HG03064 (cell line): Measurements from ENCODE around the gene GPN1.
"Not testable (repeated sequence)": the region's sequence is repeated elsewhere in the genome, so short reads cannot be mapped to it uniquely, and the experiment has no call there.

Source experiments
- ATAC-seq: cut with Tn5 transposase; IDR thresholded peaks from one replicate; pipeline ENCODE4 v1.9.1; 2021; ENCODE audit warnings: low read depth; ENCODE audit not compliant: unreplicated experiment

The GPN1 gene

DNA sequence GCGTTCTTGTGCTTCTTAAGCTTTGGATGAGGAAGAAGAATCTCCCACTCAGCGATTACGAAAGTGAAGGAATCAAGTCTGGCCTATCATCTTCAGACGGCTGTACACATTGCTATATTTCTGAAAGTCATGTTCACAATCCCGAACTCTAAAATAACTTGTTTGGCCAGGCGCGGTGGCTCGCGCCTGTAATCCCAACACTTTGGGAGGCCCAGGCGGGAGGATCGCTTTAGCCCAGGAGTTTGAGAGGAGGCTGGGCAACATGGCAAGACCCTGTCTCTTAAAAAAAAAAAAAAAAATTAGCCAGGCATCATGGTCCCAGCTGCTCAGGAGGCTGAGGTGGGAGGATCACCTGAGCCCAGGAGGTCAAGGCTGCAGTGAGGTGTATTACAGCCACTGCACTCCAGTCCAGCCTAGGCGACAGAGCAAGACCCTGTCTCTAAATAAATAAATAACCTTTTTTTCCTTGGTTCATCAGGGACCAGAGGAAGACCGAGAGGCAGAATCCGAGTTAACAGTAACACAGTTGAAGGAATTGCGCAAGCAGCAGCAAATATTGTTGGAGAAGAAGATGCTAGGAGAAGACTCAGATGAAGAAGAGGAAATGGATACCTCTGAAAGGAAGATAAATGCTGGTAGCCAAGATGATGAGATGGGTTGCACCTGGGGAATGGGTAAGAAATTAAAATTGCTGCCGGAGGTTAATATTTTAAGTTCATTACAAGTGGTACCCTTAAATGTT lies 35.9 kb downstream of the GPN1 start:
- ATAC-seq = no peak

DNA sequence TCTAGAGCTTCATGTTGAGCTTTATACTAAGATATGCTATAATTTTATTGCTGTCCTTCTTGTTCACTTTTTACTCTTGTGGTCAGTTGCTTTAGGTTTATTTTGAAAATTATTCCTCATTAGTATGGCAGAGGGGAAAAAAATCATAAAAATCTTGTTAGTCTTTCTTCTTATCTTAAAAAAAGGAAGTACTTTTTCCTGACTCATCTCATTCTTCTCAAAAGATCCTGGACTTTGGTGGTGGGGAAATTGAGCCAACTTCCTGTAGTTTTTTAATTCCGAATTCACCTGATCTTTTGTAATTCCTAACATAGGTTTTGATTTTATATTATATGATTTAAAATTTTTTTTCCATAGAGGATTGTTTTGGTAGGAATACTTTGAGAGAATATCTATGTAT lies 38.6 kb downstream of the GPN1 start:
- no peak for ATAC-seq

DNA sequence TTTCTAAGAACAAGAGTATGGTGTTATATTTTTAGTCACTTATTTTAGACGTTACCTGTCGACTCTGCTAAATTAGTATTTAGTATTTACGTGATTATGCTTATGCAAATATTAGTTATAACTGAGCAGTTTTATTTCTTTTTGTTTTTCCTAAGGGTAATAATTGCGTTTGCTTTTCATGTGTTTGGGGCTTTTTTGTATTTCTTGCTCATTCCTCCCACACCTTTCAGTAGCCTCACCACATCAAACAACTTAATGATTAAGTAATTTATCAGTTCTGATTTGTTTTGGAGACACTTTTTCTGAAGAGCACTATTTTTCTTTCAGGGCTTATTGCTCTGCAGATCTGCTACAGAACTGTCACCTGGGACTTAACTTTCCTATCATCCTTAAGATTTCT lies 42.4 kb downstream of the GPN1 start:
- no peak for ATAC-seq

DNA sequence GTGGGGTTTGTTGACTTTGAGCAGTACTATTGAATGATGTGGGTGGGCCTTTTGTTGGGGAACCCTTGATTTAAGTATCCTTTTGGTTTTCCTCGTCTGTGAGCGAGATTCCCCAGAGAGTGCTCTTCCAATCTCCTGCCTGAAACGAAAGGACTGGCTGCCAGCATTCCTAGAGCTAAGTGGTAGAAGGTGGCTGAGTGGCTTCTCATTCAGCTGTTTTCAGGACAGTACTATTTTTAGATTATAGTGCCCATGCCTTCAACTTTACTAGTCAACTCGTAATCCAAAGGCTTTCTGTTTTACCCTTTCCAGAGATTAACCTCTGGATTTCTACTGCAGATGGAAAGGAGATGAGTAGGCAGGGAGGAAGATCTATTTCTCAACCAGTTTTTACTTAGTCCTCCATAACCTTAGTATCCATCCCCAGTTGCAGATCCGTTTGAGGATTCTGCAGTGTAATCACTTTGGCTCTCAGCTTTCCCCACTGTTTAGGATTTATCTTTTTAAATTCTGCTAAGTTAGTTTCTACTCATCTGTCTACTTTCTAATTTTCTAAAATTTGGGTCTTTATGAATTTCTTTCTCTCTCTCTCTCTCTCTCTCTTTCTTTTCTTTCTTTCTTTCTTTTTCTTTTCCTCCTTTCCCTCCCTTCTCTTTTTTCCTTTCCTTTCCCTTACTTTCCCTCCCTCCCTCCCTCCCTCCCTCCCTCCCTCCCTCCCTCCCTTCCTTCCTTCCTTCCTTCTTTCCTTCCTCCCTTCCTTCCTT lies 44.1 kb downstream of the GPN1 start:
- ATAC-seq = no peak

DNA sequence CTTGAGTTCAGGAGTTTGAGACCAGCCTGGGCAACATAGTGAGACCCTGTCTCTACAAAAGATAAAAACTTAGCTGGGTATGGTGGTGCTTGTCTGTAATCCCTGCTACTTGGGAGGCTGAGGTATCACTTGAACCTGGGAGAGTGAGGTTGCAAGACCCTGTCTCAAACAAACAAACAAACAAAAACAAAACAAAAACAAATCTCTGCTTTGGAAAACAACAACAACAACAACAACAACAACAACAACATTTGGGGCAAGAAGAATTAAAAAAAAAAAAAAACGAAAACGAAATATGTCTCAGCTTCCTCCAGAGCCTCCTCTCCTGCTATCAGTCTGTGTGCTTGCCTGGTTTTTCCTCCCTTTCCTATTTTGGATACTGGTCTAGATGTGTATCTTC lies 51.7 kb downstream of the GPN1 start:
- no peak for ATAC-seq

DNA sequence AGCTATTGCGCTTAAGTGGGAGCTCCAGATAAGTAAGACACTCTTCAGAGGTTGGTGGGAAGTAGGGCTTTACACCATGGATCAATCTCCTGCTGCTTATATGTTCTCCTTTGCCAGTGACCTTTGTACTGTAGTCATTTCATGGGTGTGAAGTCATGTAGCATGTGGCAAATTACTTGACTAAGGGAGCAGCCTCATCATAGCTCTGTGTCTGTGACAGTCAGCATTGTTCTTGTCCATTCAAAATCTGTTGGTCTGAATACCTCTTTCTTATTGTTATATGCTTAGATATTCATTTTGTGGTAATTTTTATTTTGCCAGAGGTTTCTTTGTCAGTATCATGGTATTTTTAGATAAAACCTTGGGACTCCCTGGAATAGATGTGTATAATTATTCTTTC lies 53.0 kb downstream of the GPN1 start:
- ATAC-seq = no peak

DNA sequence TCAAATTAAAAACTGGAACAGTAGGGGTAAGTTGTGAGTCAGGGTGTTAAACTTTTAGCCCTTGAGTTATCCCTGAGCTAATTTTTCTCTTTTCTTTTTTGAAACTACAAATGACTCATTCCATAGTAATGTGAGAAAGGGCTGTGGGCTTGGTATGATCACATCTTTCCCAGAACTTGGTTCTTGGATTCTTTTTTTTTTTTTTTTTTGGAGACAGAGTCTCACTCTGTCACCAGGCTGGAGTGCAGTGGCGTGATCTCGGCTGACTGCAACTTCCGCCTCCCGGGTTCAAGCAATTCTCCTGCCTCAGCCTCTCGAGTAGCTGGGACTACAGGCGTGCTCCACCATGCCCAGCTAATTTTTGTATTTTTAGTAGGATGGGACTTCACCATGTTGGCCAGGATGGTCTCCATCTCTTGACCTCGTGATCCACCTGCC lies 53.5 kb downstream of the GPN1 start:
- not testable (repeated sequence) for ATAC-seq

DNA sequence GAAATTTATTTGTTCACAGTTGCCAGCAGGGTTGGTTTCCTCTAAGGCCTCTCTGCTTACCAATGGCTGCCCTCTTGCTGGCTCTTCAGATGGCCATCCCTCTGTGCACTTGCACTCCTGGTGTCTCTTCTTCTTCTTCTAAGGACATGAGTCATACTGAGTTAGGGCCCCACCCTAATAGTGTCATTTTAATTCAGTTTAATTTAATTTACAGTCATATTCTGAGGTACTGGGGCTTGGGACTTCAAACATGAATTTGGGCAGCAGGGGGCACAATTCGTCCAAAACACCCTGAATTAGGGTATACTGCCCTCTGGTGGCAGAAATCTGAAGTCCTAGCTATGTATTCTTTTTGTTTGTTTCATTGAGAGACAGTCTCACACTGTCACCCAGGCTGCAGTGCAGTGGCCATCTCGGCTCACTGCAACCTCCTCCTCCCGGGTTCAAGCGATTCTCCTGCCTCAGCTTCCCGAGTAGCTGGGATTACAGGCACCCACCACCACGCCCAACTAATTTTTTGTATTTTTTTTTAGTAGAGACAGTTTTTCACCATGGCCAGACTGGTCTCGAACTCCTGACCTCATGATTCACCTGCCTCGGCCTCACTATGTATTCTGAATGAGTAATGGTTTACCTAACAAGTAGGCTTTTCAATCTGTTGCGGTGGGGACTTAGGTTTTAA lies 54.7 kb downstream of the GPN1 start:
- no peak for ATAC-seq

DNA sequence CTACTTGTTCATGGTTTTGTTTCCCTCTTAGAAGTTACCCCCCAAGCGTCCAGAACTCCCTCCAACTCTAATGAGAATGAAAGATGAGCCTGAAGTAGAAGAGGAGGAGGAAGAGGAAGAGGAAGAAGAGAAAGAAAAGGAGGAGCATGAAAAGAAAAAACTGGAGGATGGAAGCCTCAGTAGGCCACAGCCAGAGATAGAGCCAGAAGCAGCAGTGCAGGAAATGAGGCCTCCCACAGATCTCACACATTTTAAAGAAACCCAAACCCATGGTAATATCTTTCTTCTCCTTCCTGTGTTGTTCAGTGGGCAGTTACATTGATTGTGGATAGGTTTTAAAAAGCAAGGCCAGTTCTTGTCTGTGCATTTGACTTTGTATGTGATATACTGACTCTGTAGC lies 56.2 kb downstream of the GPN1 start:
- ATAC-seq = not testable (repeated sequence)

DNA sequence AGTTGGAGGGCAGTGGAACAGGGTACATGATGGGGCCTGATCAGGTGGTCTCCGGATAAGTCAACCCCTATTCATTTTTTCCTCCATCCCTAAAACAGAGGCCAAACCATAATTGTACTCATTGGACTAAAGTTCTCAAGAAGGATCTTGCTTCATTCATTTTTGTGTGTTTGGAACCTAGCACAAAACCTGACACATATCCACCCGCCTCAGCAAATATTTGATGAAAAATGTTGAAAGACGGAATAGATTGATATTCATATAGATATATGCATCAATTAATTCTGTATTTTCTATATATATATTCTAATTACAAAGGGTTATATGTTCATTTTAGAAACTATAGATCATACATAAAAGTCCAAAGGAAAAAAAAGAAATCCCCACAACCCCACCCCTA lies 56.7 kb downstream of the GPN1 start:
- ATAC-seq = no peak

DNA sequence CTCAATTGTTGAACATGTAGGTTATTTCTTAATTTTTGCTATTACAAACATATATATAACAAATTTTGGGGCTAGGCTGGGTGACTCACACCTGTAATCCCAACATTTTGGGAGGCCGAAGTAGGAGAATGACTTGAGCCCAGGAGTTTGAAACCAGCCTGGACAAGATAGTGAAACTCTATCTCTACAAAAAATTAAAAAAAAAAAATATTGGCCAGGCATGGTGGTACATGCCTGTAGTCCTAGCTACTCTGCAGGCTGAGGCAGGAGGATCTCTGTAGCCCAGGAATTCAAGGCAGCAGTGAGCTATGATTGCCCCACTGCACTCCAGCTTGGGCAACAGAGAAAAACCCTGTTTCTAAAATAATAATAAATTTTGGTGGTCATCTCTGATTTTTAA lies 58.4 kb downstream of the GPN1 start:
- ATAC-seq = no peak

DNA sequence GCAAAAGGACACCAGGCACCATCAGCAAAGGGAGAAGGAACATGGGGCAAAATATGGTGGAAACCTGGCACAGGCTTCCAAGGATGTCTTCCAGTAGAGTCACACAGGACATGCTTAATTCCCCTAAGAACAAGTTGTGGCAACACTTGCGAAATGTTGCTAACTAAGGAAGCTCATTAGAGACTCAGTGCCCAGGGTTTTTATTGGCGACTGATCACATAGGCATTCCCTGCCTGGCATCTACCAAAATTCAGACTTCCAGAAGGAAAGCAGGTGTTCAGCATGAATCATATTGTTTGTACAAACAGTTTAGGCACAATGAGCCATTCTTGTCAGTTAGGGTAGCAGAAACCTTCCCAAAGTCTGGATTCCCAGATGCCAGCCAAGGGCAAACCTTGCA lies 60.6 kb downstream of the GPN1 start:
- no peak for ATAC-seq

DNA sequence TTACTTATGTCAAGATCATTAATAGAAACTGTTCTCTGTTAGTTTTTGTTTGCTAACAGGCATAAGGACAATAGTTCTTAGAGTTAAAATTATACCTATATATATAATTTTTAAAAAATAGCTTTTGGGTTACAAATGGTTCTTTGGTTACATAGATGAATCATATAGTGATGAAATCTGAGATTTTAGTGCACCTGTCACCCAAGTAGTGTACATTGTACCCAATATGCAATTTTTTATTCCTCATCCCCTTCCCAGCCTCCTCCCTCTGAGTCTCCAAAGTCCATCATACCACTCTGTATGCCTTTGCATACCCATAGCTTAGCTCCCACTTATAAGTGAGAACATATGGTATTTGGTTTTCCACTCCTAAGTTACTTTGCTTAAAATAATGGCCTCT lies 61.2 kb downstream of the GPN1 start:
- ATAC-seq = no peak

DNA sequence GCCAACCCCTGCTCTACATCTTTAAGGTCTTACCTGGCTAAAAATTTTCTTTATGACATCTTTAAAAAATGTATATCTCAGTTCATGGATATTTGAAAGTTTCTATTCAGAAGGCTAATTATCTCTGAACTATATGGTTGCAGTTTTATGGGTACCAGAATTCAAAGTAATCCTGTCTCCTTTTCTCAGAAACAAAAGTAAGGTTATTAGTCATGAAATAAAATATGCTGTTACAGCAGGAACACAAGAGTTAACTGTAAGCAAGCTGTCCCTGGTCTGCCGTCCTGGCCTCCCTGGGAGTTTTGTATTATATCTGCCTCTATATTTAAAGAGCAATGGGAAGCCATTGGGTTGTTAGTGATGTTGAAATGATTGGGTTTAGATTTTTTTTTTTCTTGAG lies 68.8 kb downstream of the GPN1 start:
- no peak for ATAC-seq
